G401 (cell line): ENCODE data around the gene TCEAL4. TPM values are rescaled to one million over a fixed set of nuclear protein-coding genes. Genes with fewer than 3 reads are reported as not detected.

Source experiments
- DNase-seq: peaks from one replicate; pipeline ENCODE4 v3.0.0-alpha.2; 2015; ENCODE audit warnings: low spot score
- in situ Hi-C: cut with HindIII; loops from 2 replicates; pipeline ENCODE4 v1.10.0; 2016; ENCODE audit warnings: low sequenced_read_pairs, mixed read lengths
- total RNA-seq: library from RNA; depleted of rRNA; stranded (reverse); fragments of >200 nt; shearing (Covaris generic); gene quantifications from 2 replicates; pipeline ENCODE4 v1.2.3, GENCODE V29; 2014; rRNA removed

Gene TCEAL4
- 31.7 and 45.2 TPM in 2 replicates for total RNA-seq

DNA sequence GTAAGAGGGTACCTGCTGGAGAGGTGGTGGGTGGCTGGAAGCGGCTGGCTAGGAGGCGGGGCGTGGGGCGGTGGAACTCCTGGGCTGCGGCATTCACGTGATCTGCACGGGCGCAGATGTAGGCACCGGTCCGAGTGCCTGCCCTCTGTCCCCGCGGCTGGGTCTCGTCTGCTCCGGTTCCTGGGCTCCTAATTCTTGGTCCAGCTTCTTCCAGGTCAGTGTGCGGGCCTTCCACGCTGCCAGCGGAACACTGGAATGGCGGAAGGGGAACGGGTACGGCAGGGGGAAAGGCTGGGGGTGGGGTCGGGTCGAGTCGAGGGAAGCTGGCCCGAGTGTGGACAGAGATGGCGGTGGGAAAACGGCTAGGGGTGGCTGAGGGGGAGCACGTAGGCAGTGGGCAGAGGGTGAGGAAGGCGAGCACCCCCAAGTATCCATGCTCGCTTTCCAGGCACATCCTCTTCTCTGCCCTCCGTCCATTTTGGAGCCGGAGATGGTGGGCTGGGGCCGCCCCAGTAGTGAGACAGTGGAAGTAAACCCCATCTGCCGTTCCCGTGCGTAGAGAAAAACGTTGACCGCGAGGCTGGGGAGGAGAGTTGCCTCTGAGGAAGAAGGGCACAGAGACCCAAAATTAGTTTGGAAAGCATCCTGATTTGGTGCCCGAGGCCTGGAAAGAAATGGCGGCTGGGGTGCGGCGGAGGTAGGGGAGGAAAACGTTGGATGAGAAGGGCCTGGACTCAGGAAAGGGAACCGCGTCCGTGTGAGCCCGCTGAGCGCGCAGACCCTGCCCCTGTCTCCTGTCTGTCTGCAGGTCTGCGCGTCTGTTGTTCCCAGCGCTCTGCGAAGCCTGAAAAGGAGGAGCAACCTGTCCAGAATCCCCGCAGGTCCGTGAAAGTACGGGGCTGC, at the start of gene TCEAL4:
Gene TCEAL4 (plus strand): TSS at position 105 of the 903 bp plus-strand sequence. CDS start 1,161 bp downstream, outside the sequence.
- DNase-seq = peak; percentile 71
- in situ Hi-C loops = no loop called here

DNA sequence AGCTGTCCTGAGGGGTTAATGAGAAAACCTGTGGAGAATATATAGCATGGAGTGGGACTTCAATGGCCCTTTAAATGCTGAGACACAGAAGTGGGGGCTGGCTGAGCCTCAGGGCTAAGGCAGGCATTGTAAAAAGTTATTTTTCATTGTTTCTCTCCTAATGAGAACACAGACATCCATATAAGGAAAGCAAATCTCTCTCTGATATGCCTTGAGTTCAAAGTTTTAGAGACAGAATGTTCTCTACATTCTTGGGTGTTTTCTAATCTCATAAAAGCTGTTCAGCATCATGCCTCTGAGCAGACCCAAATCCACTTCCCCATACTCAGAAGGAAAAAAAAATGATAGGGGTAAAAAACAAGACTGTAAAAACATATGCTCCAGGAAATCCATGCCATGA, 49.2 kb upstream of the TCEAL4 start:
- DNase-seq = no peak
- in situ Hi-C loops = no loop called here

DNA sequence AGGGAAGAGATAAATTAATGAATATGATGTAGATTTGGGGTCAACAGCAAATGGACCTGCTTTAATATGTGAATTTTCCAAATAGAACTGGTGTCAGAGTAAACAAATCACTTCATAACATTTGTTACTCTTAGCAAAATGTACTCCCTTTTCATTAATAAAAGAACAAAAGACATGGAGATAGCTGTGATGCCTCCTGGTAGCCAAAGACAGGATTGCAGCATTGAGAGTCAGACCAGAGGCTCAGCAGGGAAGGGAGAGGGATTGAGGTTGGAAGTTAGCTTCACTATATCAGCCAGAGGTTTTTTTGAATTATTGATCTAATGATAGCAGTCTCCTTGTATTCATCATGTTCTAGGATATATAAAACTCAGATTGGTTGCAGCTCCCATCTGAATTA, 48.6 kb upstream of the TCEAL4 start:
- in situ Hi-C loops = no loop called here
- no peak for DNase-seq

DNA sequence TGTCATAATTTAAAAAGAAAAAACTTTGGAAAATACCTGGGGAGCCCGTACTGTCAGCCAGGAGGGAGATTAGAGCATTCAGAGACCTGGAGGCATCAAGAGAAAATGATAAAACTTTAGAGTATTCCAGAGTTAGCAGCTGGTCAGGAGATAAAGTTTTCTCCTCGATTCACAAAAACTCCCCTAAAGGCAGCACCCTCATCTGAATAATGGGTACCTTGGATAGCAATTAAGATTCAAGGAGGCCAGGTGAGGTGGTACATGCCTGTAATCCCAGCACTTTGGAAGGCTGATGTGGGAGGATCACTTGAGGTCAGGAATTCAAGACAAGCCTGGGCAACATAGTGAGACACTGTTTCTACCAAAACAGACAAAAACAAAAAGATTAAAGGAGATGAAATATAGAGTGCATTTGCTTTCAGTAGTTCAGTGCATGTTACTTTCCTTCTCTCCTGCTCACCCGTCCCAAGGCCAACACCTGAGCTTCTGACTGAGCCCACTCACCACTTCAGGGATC, 47.4 kb upstream of the TCEAL4 start:
- DNase-seq = no peak
- in situ Hi-C loops = no loop called here

DNA sequence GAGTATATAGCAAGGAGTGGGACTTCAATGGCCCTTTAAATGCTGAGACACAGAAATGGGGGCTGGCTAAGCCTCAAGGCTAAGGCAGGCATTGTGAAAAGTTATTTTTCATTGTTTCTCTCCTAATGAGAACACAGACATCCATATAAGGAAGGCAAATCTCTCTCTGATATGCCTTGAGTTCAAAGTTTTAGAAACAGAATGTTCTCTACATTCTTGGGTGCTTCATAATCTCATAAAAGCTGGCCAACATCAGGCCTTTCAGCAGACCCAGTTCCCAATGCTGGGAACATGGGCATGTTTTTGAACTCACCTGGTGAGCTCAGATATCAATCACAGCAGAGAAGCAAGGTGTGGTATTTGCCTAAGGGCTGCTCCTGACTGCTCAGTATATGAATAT, 46.6 kb upstream of the TCEAL4 start:
- in situ Hi-C loops = no loop called here
- no peak for DNase-seq

DNA sequence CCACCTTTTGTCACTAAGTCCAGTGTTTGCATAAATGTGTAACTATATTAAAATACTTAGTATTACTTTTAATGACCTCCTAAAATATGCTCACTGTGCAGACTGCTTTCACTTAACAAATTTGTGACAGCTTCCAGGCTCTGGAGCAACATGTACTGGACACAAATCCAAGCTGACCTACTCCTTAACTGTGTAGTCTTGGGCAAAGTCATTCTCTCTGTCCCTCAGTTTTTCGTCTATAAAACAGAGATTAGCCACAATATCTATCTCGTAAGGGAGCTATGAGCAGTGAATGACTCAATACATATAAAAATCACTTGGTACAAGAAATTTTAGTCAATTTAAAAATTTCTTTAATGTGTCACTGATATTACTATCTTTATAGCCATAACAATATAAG, 45.6 kb upstream of the TCEAL4 start:
- DNase-seq = no peak
- in situ Hi-C loops = no loop called here

DNA sequence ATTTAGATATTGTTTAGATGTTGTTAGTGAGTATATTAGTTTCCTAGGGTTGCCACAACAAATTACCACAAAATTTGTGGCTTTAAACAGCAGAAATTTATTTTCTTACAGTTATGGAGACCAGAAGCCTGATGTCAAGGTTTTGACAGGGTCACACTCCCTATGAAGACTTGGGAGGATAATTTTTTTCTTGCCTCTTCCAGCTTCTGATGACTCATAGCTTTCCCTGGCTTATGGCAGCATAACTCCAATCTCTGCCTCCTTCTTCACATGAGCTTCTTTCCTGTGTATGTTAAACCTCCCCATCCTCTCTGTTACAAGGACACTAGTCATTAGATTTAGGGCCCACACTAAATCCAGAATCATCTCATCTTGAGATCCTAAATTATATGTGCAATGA, 45.2 kb upstream of the TCEAL4 start:
- no peak for DNase-seq
- in situ Hi-C loops = no loop called here

DNA sequence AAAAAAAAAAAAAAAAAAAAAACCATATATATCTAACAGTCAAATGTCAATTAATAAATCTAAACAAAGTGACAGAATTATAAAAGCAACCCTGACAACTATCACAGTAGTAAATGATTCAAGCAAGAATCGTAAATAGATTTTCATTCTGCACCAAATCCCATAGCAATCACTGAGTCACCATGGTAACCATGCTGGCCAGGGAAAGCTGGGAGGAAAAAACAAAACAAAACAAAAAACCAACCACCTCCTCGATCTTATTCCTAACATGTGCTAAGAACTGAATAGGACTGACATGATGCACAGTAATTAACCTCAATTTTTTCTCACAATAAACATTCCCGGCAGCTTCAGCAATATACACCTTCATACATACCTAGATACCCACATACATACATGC, 35.4 kb upstream of the TCEAL4 start:
- in situ Hi-C loops = no loop called here

DNA sequence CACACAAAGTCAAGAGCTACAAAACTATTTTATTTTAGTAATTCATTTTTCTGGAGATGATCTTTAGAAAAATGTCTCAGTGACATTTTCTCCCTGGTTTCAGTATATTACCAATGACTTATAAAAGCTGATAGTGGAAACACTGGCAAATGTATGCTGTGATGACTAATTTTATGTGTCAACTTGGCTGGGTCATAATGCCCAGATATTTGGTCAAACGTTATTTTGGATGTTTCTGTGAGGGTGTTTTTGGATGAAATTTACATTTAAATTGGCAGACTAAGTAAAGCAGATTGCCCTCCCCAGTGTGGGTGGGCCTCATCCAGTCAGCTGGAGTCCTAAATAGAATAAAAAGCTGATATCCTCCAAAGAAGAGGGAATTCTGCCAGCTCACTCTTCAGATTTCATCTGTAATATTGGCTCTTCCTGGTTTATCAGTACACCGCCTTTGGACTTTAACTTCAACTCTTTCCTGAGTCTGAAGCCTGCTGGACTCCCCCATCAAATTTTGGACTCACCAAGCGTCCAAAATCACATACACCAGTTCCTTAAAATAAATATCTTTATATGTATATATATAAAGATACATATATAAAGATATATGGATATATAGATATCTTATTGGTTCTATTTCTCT, 34.8 kb upstream of the TCEAL4 start:
- no peak for DNase-seq
- in situ Hi-C loops = no loop called here

More for the DNA sequence above, 35.4 kb upstream of the TCEAL4 start:
- DNase-seq = no peak

DNA sequence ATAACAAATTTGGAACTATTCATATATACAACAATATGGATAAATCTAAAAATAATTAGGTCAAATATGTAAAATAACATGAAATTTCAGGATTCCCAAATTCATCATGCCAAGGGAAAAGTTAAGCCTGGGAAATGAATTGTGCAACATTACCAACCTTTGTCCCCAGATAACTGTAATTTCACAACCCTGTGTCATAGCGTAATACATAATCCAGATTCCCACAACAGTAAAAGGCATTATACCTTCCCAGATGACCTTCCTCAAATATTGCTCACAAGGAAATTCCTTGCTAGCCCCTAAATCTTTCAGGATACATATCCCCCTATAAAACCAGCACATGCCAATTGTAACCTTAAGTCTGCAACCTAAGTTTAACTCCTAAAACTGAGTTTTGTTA, 33.1 kb upstream of the TCEAL4 start:
- in situ Hi-C loops = no loop called here
- no peak for DNase-seq

DNA sequence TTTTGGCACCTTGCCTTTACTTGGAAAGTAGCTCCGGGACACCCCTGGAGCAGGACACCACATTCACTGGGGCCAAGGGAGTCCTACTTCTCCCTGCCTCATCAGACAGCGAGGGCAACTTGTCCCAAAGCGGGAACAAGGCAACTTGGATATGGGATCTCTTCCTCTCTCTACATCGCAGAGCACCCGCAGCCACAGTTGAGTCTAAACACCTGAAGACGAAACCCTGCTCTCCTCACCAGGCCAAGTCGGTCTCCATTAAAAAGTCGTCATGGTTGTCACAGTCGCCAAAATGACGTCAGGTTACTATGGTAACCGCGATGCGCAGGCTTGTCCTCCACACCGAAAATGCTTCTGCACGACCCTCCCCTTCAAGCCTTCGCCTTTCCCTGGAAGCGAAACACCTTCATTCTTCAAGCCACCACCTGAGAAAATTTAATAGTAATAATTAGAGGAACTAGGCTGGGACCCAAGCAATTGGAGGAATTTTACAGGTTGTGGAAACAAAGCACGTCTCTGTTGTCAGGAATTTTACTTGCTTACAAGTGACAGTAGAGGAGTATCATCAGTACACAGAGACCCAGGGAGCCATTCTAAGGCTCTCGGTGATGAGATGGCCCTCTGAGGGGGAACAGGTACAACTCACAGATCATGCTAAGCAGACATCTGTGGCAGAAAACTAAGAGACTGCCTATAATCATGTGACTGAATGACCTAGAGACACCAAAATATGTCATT, 30.5 kb upstream of the TCEAL4 start:
- DNase-seq = peak; percentile 85
- in situ Hi-C loops = no loop called here

DNA sequence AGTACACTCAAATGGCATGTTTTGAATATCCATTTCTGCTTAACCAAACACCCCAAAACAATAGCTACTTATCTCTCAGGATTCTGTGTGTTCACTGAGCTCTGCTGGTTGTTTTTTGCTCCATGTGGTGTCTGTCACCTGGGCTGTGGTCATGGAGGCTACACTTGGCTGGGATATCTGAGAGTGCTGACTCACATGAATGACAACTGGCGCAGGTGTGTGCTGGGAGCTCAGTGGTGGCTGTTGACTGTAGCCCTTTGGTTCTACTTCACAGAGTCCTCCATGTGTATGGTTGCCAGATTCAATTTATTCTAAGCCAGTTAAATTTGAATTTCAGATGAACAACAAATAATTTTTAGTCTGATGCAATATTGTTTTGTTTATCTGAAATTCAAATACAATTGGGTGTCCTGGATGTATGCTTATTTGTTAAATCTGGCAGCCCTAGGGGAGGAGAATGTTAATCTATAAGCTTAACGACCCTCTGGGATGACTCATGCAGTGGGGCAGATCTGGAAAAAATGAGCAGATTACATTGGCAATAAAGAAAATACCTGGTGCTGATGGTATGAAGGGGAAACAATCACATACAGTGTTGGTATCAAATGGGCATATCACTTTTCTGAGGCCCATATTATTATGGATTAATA, 28.2 kb upstream of the TCEAL4 start:
- DNase-seq = no peak
- in situ Hi-C loops = no loop called here

DNA sequence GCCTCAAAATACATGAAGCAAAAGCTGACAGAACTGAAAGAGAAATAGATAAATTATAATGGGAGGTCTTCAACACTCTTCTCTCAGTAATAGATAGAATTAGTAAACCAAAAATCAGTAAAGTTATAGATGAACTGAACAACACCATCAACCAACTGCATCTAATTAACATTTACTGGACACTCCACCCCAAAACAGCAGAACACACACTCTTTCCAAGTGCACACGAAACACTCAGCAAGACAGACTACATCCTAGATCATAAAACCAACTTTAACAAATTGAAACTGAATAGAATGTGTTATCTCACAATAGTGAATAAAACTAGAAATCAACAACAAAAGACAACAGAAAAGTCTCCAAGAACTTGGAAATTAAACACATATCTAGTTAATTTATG, 25.1 kb upstream of the TCEAL4 start:
- in situ Hi-C loops = no loop called here
- DNase-seq = no peak

DNA sequence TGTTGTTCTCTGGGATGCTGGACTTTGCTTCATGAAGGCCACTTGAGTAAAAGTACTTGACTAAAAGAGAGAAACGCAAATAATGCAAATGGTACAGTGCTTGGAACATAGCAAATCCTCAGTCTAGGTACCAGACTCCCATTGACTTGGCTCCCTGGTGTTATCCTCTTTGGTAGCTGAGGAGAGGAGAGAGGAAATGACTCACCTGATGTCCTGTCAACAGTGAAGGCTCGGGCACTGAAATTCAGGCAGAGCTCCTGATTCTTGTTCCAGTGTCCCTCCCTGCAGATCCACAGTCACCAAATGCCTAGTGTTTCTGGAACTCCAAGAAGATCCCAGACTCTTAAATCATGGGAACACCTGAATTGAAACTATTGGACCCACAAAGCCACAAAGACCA, 22.5 kb upstream of the TCEAL4 start:
- no peak for DNase-seq
- in situ Hi-C loops = no loop called here

DNA sequence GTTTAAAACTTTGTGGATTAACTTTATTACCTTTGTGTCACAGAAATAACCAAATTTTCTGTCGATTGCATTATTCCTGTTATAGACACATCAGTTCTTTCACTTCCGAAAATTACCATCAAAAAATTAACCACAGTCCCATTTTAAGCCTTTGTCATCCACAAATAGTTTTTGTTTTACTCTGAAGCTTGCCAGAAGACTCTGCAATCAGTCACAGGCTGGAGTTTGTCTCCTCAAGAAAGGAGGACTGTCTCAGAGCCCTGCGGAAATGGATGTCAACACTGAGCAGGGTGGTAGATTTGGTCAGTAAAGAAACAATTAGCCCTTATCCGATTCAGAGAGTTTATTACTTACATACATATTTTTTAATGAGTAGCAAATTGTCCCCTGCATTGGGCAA, 20.1 kb upstream of the TCEAL4 start:
- DNase-seq = no peak
- in situ Hi-C loops = no loop called here

DNA sequence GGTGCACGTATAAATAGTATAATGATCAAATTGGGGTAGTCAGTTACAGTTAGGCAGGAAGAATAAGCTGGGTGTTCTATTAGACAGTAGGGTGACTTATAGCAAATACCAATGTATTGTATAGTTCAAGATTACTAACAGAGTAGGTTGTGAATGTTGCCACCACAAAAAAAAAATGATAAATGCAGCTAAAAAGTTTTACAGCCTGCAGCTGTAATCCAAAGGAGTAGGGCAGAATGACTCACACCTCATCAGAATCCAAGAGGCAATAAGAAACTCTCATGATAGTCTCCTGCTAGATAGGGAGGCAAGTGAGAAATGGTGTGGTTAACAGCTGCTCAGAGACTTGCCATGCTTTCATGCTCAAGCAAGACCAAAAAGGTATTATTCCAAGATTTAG, 19.6 kb upstream of the TCEAL4 start:
- DNase-seq = no peak
- in situ Hi-C loops = no loop called here

DNA sequence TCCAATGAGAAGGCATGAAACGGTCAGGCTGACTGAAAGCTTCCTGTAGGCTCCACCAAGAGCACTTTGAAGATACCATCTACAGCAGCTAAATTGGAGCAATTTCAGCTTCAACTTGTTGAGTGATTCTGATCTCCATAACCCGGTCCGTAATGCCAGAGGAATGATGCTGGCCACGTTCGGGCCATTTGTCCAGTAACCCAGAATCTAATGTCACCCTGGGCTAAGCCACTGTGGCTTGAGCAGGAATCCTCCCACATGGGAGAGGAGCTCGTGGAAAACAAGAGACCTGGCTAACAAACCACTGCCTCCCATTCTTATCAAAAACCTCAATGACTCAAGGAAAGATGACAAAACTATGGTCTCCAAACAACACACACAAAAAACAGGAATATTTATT, 14.2 kb upstream of the TCEAL4 start:
- in situ Hi-C loops = no loop called here
- no peak for DNase-seq

DNA sequence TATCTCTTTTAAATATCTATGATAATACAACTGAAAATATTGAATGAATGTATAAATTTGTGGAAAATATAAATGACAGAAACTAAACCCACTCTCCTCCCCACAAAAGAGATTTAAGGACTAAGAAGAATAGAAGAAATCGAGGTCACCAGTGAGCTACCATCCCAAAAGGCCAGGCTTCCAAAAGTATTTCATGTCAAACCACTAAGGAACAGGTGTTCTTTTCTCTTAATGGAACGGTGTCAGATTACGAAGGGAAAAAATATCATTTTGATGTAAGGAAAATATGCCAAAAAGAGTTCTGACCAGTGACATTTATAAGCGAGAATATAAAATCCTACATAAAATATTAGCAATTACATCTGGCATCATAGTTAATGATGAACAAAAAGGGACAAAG, 13.6 kb upstream of the TCEAL4 start:
- in situ Hi-C loops = no loop called here
- no peak for DNase-seq

DNA sequence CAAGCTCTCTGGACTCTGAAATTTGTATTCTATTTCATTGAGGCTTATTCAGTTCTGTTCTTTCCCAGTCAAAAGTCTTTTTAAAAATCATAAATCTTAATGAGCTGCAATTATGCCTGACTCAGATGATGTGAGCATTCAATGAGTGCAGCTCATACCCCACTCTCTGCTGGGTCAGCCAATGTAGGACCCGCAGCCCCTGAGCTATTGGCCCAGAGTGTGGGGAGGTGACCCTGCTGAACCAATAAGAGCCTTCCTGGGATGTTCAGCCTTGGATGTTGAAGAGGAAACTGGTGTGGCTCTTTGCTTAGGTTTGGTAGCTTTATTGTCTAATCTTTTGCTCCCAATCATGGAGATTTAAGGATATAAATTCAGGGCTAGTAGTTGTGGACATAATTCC, 12.1 kb upstream of the TCEAL4 start:
- DNase-seq = no peak
- in situ Hi-C loops = no loop called here
